OCI-LY3 (cell line): ENCODE results near the gene BCKDHA.
"Not testable (repeated sequence)": the region's sequence is repeated elsewhere in the genome, so short reads cannot be mapped to it uniquely, and the experiment has no call there.

ENCODE experiments used
- CTCF ChIP-seq: fragments of 200-600, 300-600 bp; sonication (generic); IDR thresholded peaks from 2 replicates; pipeline ENCODE4 v1.5.1; 2014; ENCODE audit warnings: antibody characterized with exemption, low read length, low read depth
- EZH2phosphoT487 ChIP-seq: fragments of 200-600 bp; shearing (Covaris generic); IDR thresholded peaks from 2 replicates; pipeline ENCODE4 v1.6.1; 2018; ENCODE audit warnings: antibody characterized with exemption, mixed run types, low read depth

DNA sequence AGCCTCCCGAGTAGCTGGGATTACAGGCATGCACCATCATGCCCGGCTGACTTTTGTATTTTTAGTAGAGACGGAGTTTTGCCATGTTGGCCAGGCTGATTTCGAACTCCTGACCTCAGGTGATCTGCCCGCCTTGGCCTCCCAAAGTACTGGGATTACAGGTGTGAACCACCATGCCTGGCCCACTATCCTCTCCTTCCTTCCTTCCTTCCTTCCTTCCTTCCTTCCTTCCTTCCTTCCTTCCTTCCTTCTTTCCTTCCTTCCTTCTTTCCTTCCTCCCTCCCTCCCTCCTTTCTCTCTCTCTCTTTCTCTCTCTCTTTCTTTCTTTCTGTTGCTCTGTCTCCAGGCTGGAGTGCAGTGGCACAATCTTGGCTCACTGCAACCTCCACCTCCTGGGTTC is 26.5 kb upstream of the BCKDHA start:
- TF ChIP-seq CTCF, EZH2phosphoT487: not testable (repeated sequence)
